Stimulated activated CD8-positive, alpha-beta memory T cell treated with anti-CD3 and anti-CD28 coated beads, Interleukin-7, amount 100 ng/mL, for 1 hour (primary cell): Measurements from ENCODE around the gene USH1C.

Experiments
- DNase-seq, 2 donors: peaks; one replicate each; pipeline ENCODE4 v3.0.0-alpha.2; 2020; ENCODE audit warnings: low read depth in 2 of 2

The USH1C gene

GRCh38 chr11:17544181-17544622 lies at the start of gene USH1C:
Gene USH1C, minus strand, starts transcription at chr11:17544416. Its CDS starts 109 bp downstream, at chr11:17544307.
- DNase-seq, result no peak

DNA sequence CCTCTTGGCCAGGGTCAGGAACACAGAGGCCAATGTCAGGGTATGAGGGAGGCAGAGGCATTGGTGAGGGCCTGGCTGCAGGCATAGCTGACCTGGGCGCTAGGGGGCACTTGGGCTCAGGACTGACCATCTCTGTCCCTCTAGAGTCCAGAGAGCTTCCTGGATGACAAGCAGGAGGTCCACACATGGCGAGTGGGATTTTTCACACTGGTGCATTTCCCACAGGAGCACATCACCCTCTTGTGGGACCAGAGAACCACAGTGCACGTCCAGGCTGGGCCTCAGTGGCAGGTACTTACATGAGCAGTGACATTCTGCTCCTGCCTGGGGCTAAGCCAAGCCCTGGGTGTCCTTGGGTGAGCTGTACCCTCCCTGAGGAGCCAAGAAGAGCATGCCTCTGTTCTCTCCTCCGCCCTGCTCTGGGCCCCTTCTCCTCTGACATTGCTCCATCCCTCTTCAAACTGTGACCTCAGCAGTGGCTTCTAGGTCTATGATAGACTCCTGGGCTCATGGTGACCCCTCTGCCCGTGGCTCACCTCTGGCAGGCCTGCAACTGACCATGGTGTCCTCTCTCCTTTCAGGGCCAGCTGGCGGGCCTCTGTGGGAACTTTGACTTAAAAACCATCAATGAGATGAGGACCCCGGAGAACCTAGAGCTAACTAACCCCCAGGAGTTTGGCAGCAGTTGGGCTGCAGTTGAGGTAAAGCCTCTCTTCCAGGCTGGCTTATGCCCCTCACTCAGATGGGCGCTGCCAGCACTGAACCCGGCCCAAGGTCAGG lies 49.4 kb upstream of the USH1C start:
- no peak for DNase-seq

DNA sequence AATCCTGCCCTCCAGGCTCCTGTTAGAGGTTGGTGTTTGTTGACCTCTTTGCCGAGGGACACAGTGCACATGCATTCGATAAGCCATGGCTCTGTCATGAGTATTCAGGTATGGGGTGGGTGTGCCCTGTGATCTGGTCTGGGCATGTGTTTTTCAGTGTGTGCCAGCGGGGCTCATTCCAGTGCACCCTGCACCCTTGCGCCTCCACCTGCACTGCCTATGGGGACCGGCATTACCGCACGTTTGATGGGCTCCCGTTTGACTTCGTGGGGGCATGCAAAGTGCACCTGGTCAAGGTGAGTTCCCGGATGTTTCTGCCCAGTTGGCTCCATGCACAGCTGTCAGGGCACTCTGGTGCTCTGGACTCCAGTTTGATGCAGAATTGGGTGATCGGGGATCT lies 47.1 kb upstream of the USH1C start:
- DNase-seq, result no peak

GRCh38 chr11:17590463-17590862 lies 46.2 kb upstream of the USH1C start:
- no peak for DNase-seq

- DNase-seq, result no peak
Measured at GRCh38 chr11:17588721-17589120, 44.5 kb upstream of the USH1C start.

DNA sequence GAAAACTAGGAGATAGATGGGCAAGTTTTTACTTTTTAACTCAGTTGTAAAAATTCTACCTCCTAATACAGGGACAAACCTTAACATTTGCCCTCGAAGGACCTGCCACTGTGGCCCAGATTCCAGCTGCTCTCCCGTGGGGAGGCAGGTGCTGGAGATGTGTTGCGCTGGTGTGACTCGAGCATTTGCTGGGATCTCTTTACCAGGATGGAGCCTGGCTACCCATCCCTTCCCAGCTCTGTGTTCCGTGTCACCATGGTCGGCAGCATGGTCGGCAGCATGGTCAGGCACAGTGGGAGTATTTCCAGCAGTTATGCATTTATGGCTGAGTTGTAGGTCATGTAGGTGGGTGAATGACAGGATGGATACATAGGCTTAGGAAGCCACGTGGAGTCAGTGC lies 44.0 kb upstream of the USH1C start:
- DNase-seq, result no peak

- DNase-seq, result no peak
Measured at GRCh38 chr11:17585911-17586695, 41.9 kb upstream of the USH1C start.

GRCh38 chr11:17581732-17582053 lies 37.5 kb upstream of the USH1C start:
- no peak for DNase-seq

GRCh38 chr11:17581036-17581731 lies 37.0 kb upstream of the USH1C start:
- no peak for DNase-seq

GRCh38 chr11:17580271-17580670 lies 36.1 kb upstream of the USH1C start:
- DNase-seq, result no peak

GRCh38 chr11:17579451-17579850 lies 35.2 kb upstream of the USH1C start:
- DNase-seq, result no peak

DNA sequence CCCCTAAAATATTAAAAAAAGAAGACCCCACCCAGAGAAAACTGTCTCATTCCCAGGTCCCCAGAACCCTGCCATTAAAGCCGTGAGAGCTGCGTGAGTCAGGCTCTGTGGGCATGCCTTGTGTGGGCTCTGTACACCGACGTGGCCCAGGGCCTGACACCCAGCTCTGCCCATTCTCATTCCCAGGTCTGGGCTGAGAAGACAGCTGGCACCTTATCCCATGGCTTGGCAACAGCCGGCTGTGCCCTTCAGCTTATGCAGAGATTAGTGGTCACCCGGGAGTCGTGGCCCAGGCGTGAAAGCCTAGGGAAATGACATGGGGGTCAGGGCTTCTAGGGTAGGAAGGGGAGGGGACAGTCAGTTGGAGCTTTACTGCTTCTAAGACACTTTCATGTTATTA lies 34.7 kb upstream of the USH1C start:
- DNase-seq, result no peak

DNA sequence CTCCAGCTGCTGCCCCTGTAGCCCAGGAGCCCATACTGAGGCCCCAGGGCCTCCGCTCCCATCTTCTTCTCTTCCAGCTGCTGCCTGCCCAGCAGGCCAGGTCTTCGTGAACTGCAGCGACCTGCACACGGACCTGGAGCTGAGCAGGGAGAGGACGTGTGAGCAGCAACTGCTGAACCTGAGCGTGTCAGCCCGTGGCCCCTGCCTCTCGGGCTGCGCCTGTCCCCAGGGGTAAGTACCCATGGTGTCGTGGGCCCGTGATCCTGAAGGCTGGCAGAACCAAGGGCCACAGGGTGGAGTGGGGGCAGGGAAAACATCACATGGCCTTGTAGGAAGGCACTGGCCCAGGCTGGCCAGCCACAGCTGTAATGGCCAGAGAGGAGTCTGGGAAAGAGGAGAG lies 34.1 kb upstream of the USH1C start:
- DNase-seq, result no peak

GRCh38 chr11:17575431-17576425 lies 31.5 kb upstream of the USH1C start:
- DNase-seq, result no peak

DNA sequence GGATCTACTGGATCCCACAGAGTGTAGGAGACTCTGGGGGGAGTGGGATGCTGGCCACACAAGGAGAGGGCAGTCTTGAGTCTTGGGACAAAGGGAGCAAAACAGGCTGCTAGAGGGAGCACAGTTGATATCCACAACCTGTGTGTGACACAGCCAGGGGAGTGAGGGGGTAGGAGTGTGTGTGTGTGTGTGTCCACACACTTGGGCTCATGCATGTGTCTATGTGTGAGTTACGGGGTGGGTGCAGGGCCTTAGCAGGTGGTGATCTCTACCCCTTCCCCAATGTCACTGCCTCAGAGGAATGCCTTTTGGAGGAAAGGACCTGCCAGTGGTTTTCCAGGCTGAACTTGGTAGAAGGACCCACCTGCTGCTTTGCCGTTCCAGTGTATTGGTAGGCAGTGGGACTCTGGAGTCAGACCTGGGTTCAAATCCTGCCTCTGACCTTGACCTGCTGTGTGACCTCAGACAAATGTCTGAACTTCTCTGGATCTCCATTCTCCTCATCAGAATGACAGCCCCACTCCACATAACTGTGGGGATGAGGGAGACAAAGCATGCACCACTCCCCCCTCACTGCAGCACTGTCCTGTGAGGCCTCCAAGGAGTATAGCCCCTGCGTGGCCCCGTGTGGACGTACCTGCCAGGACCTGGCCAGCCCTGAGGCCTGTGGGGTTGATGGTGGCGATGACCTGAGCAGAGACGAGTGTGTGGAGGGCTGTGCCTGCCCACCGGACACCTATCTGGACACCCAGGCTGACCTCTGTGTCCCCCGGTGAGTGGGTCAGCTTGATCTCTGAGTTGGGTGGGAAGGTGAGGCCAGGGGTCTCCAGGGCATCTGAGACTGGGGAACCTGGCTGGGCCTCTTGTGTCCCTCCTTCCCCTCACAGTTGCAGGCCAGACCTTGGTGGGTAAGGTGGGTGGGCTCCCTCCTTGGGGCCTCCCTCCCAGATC lies 30.2 kb upstream of the USH1C start:
- DNase-seq, result no peak

DNA sequence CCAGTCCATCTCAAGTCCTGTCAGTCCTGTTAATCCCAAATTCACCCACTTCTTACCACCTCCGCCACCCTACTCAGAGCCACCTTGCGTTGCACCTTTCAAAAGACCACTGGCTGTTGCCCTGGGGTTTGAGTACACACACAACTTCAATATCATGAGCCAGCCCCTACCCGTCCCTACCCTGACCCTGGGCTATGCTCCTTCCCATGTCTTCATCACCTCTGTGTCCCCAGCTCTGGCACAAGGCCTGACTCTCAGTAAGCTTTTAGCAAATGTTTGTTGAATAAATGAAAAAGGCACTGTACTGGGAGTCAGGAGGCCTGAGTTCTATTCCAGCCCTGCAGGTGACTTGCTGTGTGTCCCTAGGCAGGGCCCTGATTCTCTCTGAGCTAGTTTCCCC lies 29.3 kb upstream of the USH1C start:
- DNase-seq, result no peak

DNA sequence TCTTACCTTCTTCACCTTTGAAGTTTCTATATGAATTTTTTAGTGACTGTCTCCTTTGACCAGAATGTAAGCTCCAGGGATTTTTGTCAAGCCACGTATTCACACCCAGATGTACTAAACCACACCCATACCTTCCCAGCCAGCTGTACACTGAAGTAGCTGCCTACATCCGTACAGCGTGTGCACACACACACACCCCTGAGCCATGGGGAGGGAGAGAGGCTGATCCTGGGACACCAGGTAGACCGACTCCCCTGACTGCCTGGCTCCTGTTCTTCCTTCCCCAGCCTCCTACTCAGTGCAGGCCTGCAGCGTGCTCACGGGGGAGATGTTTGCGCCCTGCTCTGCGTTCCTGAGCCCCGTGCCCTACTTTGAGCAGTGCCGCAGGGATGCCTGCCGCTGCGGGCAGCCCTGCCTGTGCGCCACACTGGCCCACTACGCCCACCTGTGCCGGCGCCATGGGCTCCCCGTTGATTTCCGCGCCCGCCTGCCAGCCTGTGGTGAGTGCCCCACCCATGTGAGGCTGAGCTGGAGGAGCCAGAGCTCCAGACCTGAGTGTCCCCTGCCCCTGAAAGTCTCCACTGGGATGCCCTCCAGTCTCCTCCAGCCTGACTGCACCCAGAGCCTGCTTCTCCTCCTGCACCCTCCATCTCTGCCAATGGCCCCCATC lies 28.7 kb upstream of the USH1C start:
- no peak for DNase-seq

- no peak for DNase-seq
Measured at GRCh38 chr11:17572359-17572690, 28.1 kb upstream of the USH1C start.

- DNase-seq, result no peak
Measured at GRCh38 chr11:17571431-17572358, 27.5 kb upstream of the USH1C start.
